Muscle of leg (tissue), 11 donors: ENCODE results near the gene ZNF736. TPM values are rescaled to one million over a fixed set of nuclear protein-coding genes. Genes with fewer than 3 reads are reported as not detected.
"Not testable (repeated sequence)": the region's sequence is repeated elsewhere in the genome, so short reads cannot be mapped to it uniquely, and the experiment has no call there.

Source experiments
- DNase-seq: peaks from one replicate; pipeline ENCODE4 v3.0.0; 2013
- H3K27ac ChIP-seq: one replicate; pipeline ENCODE4 v1.5.1; 2013; ENCODE audit warnings: mild to moderate bottlenecking, low read length, control low read depth
- H3K27me3 ChIP-seq: one replicate; pipeline ENCODE4 v1.6.1; 2013; ENCODE audit warnings: low read length; ENCODE audit not compliant: control insufficient read depth, insufficient read depth
- H3K36me3 ChIP-seq: one replicate; pipeline ENCODE4 v1.6.1; 2013; ENCODE audit warnings: low read length; ENCODE audit not compliant: control insufficient read depth, insufficient read depth
- H3K4me1 ChIP-seq: one replicate; pipeline ENCODE4 v1.6.1; 2013; ENCODE audit warnings: low read length; ENCODE audit not compliant: control insufficient read depth, insufficient read depth
- H3K4me3 ChIP-seq: one replicate; pipeline ENCODE4 v1.5.1; 2013; ENCODE audit warnings: low read length, control low read depth
- H3K9me3 ChIP-seq: replicated peaks from 2 replicates; pipeline ENCODE4 v1.6.1; 2013; ENCODE audit warnings: low read depth, low read length; ENCODE audit not compliant: control insufficient read depth
- WGBS: methylation state at CpG from one replicate; pipeline ENCODE4 v1.1.5; 2013; ENCODE audit warnings: missing lambda C conversion rate; ENCODE audit not compliant: insufficient coverage; 5-methylcytosine and 5-hydroxymethylcytosine counted together
- polyA plus RNA-seq, 8 donors: library from polyadenylated mRNA; unstranded; fragments of 120-200 nt; gene quantifications; one replicate each; pipeline versions ENCODE4 v1.2.1 to v1.2.3, GENCODE V29; 2013; ENCODE audit warnings: inconsistent platforms in 1 of 8, low replicate concordance in 1 of 8; ENCODE audit not compliant: insufficient read length in 8 of 8, insufficient read depth in 1 of 8
- total RNA-seq: library from RNA; stranded (reverse); fragments of 120-200 nt; gene quantifications from one replicate; pipeline ENCODE4 v1.2.4, GENCODE V29; 2013

Gene ZNF736
- total and polyA plus RNA-seq, 9 donors = 4.7 to 10.4 (median 6.9) TPM

DNA sequence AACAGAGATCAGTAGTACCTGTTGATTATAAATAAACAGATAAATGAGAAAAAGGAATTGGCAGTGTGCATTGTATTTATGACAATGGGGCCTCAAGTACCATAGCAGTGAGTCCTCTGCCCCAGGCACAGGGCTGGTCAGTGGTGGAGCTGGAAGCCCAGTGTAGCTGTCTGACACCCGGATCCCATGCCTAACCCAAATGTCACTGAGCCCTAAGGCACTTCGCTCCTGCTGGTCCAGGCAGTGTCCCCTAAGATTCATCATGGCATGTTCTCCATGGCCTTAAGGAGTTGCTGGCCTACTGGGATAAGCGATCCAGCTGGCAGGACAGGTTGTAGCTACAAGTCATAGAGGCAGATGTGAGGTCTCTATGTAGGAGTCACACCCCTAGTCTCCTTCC, 3.3 kb upstream of the ZNF736 start:
- 100% methylated on average over 3 of the region's 3 CpGs for WGBS
- Histone ChIP-seq H3K4me1 (peaks cover 24% of the 10 kb centered on the region), H3K4me3 (no peak overlapping the region), H3K9me3 (no peaks in the 10 kb centered on the region), H3K27ac (no peak overlapping the region), H3K36me3 (no peaks in the 10 kb centered on the region), H3K27me3 (no peaks in the 10 kb centered on the region)
- DNase-seq = no peak

- Histone ChIP-seq H3K9me3 (no peaks in the 10 kb centered on the region), H3K36me3 (peaks cover 3% of the 10 kb centered on the region), H3K4me1 (peaks cover 15% of the 10 kb centered on the region), H3K27ac (no peak overlapping the region), H3K4me3 (no peak overlapping the region), H3K27me3 (no peaks in the 10 kb centered on the region)
- DNase-seq = no peak
- 66% methylated on average over 2 of the region's 2 CpGs for WGBS
These were observed 935 bp upstream of the ZNF736 start for GRCh38 chr7:64312826-64313225.

DNA sequence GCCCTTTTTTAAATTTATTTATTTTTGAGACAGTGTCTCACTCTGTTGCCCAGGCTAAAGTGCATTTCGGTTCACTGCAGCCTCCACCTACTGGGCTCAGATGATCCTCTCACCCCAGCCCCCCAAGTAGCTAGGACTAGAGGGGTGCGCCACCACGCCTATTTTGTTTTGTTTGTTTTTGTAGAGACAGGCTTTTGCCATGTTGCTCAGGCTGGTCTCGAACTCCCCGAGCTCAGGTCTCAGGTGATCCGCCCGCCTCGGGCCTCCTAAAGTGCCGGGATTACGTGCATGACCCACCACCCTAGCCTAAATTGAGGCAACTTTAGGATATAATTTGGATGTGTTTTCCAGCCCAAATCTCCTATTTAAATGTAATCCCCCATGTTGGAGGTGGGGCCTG, 805 bp downstream of the ZNF736 start:
- Histone ChIP-seq H3K27ac (no peak overlapping the region), H3K4me3 (peak overlapping the region; percentile 64), H3K27me3 (no peaks in the 10 kb centered on the region), H3K4me1 (peaks cover 13% of the 10 kb centered on the region), H3K36me3 (peaks cover 3% of the 10 kb centered on the region), H3K9me3 (peaks cover 3% of the 10 kb centered on the region)
- WGBS = no CpG with 5 or more reads among the region's 10 CpGs
- DNase-seq = no peak

- not testable (repeated sequence) for H3K27me3 ChIP-seq, H3K36me3 ChIP-seq, H3K27ac ChIP-seq, H3K9me3 ChIP-seq, H3K4me3 ChIP-seq, DNase-seq
- no CpG with 5 or more reads among the region's 1 CpG for WGBS
- peaks cover 13% of the 10 kb centered on the region for H3K4me1 ChIP-seq
These were observed 2.4 kb downstream of the ZNF736 start for GRCh38 chr7:64316031-64316742.

DNA sequence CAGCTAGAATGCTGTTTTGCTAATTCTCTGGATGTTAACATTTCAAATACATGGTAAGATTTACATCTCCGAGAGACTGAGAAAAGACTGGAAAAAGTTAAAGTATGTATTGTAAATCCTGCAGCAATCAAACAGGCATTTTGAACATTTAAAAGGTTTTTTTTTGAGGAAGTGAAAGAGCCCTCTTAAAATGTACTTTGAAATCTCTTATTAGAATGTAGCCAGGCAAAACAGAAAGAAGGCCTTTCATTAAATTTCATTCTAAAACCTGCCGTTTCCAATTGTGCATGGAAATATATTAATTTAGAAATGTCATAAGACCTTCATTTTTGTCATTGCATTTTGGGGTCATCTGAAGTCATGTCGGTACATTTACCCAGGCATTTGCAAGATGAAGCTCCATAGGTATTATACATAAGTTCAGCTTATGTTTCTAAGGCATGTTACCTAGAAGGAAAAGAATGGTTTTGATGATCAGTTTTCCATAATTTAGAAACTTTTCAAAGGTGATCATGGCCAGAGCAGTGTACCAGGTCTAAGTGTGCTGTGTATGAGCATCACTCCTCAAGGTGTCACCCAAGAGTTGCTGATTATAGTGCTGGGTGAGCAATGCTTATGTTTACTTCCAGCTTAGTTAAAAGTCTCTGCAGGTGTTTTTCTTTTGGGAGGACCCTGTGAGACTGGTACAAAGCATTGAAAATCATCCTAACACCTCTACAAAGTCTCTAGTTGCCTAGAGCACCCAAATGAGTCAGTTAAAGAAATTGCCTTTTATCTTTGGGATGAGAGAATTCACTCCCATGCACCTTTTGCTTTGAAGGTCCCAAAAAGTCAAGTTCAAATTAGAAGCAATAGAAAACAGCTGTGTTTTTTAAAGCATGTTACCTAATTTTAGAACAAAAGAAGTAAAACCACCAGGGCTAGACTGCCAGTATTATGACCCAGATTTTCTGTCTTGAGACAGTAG, 7.1 kb downstream of the ZNF736 start:
- Histone ChIP-seq H3K9me3 (peaks cover 18% of the 10 kb centered on the region), H3K4me3 (no peak overlapping the region)
- WGBS = no CpG with 5 or more reads among the region's 3 CpGs

GRCh38 chr7:64324166-64324565, 10.4 kb downstream of the ZNF736 start:
- DNase-seq, H3K36me3 ChIP-seq, H3K4me1 ChIP-seq, H3K27me3 ChIP-seq, H3K27ac ChIP-seq, H3K4me3 ChIP-seq: not testable (repeated sequence)
- WGBS = 100% methylated on average over 1 of the region's 3 CpGs
- peaks cover 22% of the 10 kb centered on the region for H3K9me3 ChIP-seq

More for the DNA sequence above, 7.1 kb downstream of the ZNF736 start:
- Histone ChIP-seq H3K4me1 (no peaks in the 10 kb centered on the region), H3K36me3 (peaks cover 6% of the 10 kb centered on the region), H3K27ac (no peak overlapping the region), H3K27me3 (no peaks in the 10 kb centered on the region)
- DNase-seq = no peak

- H3K36me3 ChIP-seq, H3K4me1 ChIP-seq, H3K4me3 ChIP-seq, H3K27ac ChIP-seq, DNase-seq, H3K27me3 ChIP-seq: not testable (repeated sequence)
- no CpG with 5 or more reads among the region's 3 CpGs for WGBS
- H3K9me3 ChIP-seq = peaks cover 65% of the 10 kb centered on the region
These were observed 35.0 kb downstream of the ZNF736 start for GRCh38 chr7:64348713-64349210.

DNA sequence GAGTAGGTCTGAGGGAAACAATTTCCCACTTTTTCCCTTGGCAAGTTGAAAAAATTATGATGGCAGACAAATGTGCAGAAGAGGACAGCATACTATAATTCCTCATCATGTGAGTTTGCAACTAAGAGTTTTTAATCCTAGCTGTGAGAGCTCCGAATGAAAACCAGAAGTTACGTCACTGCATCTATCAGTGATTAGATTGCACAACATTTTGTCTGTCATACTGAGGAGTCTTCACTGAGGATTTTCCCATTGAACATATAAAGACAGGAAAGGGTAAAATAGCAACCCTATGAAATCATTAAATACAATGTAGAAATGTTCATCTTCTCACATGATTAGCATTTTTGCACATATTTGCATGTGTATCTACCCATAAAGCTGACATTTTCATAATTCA, 45.8 kb downstream of the ZNF736 start:
- WGBS = no CpG with 5 or more reads among the region's 2 CpGs
- H3K27me3 ChIP-seq = no peaks in the 10 kb centered on the region
- H3K27ac ChIP-seq = no peak overlapping the region
- H3K4me3 ChIP-seq = no peak overlapping the region
- H3K9me3 ChIP-seq = peaks cover 48% of the 10 kb centered on the region
- DNase-seq = no peak
- H3K36me3 ChIP-seq = no peaks in the 10 kb centered on the region
- H3K4me1 ChIP-seq = no peaks in the 10 kb centered on the region

GRCh38 chr7:64371116-64371515, 57.4 kb downstream of the ZNF736 start:
- Histone ChIP-seq H3K4me3 (no peak overlapping the region), H3K9me3 (peaks cover 57% of the 10 kb centered on the region), H3K27ac (no peak overlapping the region), H3K4me1 (no peaks in the 10 kb centered on the region), H3K36me3 (no peaks in the 10 kb centered on the region), H3K27me3 (no peaks in the 10 kb centered on the region)
- DNase-seq = no peak
- no CpG with 5 or more reads among the region's 2 CpGs for WGBS

DNA sequence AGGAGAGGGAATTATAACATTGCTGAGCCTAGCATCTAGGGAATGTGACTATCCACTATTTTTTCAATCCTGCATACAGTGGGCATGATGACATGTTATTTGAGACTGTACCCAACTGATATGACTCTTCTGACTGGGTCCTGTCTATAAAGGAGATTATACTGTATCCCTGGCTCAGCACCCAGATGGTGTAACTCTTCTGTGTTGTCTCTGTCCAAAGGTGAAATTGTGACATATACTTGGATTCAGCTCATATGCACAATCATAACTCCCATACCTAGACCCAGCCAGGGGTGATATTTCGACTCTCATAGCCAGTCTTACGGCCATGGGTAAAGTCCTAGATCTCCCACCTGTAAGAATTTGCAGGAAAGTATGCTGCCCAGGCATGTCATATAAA, 59.3 kb downstream of the ZNF736 start:
- Histone ChIP-seq H3K27ac (no peak overlapping the region), H3K27me3 (no peaks in the 10 kb centered on the region), H3K36me3 (no peaks in the 10 kb centered on the region), H3K4me1 (no peaks in the 10 kb centered on the region), H3K4me3 (no peak overlapping the region), H3K9me3 (peaks cover 60% of the 10 kb centered on the region)
- WGBS = no CpG with 5 or more reads among the region's 2 CpGs
- DNase-seq = no peak
